ENCODE data around the gene PDE1C. TPM values are rescaled to one million over a fixed set of nuclear protein-coding genes. Genes with fewer than 3 reads are reported as not detected.

Gene PDE1C
- total RNA-seq, 1 donor from 2014 or later: 0.13 TPM

DNA sequence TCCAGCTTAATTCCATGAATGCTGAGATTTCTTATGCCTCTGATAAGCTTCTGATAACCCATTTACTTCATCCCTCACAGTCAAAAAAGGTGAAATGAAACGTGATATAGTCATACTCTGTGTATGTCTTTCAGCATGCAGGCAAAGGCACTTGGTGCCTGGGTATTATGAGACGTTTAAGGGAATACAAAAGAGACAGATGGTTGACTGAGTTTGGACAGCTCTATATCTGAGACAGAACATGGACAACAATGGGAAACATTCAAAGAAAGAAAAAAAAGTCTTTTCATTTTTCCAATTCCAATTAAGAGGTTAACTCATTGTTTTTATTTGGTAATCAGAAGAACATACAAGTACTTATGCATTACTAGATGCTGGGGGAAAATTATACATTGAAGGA, 287.0 kb downstream of the PDE1C start:
- DNase-seq (ENCODE audit: low read depth, low spot score): no peak

GRCh38 chr7:31782411-31782991, 287.7 kb downstream of the PDE1C start:
- DNase-seq (ENCODE audit: low read depth, low spot score): peak; percentile 1

- DNase-seq (ENCODE audit: low read depth, low spot score): no peak
These were observed 291.9 kb downstream of the PDE1C start for GRCh38 chr7:31778296-31778695.

DNA sequence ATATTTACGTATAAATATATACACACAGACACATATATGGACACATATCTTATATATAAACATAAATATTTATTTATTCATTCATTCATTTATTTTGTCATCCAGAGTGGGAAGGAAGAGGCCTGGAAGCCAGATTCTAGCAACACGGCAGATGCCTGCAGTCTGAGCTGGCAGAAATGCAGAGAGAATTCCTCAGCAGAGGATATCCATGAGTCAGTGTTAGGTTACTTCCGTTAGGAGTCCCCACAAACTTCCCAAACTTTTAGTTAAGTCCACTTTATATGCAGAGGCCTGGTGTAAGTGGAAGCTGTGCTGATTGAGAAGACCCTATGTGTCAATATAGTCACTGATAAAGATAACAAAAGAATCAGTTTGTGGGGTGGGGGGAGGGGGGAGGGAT, 293.6 kb downstream of the PDE1C start:
- DNase-seq (ENCODE audit: low read depth, low spot score): peak; percentile 17

GRCh38 chr7:31775556-31775955, 294.7 kb downstream of the PDE1C start:
- DNase-seq (ENCODE audit: low read depth, low spot score): no peak

- no peak for DNase-seq (ENCODE audit: low read depth, low spot score)
These were observed 298.0 kb downstream of the PDE1C start for GRCh38 chr7:31772211-31772610.

DNA sequence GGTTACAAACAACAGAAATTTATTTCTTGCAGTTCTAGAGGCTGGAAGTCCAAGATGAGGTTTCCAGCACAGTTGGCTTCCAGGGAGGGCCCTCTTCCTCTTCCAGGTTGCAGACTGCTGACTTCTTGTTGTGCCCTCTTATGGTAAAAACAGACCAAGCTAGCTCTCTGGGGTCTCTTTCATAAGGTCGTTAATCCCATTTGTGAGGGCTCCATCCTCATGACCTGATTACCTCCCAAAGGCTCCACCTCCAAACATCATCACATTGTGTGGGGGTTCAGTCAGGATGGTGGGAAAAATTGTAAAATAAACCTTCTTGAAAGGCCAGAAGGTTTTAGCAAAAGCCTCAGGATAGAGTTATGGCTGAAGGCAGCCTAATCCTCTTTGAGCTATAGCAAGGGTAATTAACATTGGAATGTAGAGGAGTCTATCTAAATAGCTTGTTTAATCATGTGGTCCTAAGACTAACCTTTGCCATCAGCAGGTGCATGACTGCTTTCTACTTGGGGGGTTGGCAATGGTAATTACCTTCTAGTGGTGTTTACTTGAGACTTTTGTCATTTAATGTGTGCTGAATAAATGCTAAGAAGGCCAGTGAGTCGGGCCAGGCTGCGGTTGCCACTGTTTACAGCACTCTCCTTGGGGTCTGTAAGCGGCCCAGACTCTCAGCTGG, 302.4 kb downstream of the PDE1C start:
- DNase-seq (ENCODE audit: low read depth, low spot score): no peak

DNA sequence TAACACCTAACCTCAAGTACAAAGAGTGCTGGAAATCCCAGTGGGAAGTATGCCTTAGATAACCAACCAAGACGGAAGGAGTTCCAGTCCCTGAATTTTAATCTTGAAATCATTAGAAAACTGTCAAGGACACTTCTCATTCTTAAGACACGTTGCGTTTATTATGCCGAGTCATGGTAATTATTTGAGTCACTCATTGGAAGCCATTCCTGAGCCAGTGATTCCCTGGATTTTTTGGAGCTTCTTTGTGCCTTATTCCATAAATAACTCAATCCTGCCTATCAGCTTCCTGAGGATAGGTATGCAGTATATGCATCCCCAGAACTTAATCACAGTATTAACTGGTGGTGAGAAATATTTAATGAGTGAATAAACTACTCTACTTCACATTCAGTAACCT, 305.7 kb downstream of the PDE1C start:
- DNase-seq (ENCODE audit: low read depth, low spot score): no peak

GRCh38 chr7:31763548-31763947, 306.7 kb downstream of the PDE1C start:
- DNase-seq (ENCODE audit: low read depth, low spot score): no peak

GRCh38 chr7:31761646-31762045, 308.6 kb downstream of the PDE1C start:
- DNase-seq (ENCODE audit: low read depth, low spot score): no peak

DNA sequence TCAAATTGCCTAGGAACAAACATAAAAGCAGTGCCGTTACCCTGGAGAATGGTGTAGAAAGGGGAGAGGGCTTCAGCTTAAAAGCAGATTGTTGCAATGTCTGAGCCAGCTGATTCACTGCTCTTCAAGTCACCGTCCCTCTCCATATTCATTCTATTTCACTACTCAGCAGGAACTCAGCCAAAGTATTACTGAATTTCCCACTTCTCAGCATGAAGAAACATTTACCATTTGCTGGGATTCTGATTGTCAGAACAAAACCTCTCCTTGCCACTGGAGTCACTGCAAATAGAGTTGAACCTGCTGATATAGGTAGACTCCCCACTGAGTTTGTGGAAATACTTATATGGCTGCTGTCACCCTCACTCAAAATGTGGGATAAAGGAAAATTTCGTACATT, 311.5 kb downstream of the PDE1C start:
- no peak for DNase-seq (ENCODE audit: low read depth, low spot score)

DNA sequence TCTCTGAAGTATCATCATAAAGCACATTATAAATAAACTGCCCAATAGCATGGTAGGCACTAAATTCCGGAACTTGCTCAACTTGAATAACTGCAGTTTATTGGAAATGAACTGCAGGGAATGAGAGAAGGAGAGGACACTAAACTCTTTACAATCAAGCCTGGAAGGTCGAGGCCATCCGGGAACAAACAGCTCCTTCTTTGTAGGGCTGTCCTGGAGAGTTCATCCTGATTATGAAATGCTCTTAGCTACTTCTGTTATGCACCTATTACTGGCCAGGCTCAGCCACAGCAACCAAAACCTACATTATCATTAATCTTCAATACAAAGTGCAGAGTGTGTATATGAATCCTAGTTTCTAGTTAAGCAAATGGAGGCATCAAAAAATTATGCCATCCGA, 318.5 kb downstream of the PDE1C start:
- DNase-seq (ENCODE audit: low read depth, low spot score): no peak

DNA sequence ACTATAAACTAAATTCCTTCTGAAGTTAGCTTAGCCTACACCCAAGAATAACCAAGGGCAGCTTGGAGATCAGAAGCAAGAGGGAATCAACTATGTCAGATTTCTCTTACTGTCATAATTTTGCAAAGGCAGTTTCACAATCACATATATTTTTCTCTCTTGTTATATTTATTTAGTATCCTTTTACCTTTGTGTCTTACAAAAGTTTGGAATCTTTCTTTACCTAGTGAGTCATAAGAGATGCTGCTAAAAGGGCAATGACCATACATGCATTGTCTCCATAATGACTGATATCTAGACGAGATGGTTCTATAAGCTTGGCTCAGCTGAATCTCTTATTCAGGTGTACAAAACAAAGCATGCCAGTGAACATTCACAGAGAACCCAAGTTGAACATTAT, 322.1 kb downstream of the PDE1C start:
- no peak for DNase-seq (ENCODE audit: low read depth, low spot score)

DNA sequence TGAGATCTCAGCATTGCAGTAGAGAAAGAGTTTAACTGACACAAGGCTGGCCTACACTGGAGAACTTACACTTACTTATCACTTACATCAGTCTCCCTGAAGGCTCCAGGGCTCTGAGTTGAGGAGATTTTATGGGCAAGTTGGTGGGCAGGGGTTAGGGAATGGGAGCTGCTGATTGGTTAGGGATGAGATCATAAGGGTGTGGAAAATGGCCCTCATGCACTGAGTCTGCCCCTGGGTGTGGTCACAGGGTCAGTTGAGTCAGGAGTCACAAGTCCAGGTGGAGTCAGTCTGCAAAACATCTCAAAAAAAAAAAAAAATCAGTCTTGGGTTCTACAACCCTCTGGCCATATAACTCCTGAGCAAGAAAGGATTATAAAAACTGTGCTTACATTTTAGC, 322.7 kb downstream of the PDE1C start:
- no peak for DNase-seq (ENCODE audit: low read depth, low spot score)

DNA sequence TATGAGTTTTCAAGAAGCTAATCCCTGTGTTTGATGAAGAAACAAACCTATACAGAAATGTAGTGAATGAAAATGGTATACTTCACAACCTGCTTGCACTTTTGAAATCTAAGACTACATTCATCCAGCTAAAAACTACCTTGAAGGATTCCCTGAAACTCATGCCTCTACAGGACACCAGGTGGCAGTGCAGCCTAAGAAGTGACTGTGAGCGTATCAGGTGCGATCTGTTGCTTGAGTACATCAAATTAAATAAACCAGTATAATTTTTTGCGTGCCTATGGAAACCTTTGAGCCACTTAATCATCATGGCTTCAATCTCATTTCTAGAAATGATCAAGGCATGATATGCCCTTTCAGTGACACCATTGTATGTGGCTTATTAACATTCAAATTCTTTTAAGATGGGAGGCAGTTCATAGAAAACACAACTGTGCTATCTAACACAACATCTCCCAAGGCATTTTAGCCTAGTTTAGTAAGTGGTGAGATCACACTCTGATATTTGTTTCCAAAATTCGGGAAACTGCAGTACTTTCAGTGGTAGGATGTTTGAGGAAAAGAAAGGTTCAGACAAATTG, 325.8 kb downstream of the PDE1C start:
- DNase-seq (ENCODE audit: low read depth, low spot score): peak; percentile 29

- DNase-seq (ENCODE audit: low read depth, low spot score): no peak
These were observed 328.4 kb downstream of the PDE1C start for GRCh38 chr7:31741852-31742251.

DNA sequence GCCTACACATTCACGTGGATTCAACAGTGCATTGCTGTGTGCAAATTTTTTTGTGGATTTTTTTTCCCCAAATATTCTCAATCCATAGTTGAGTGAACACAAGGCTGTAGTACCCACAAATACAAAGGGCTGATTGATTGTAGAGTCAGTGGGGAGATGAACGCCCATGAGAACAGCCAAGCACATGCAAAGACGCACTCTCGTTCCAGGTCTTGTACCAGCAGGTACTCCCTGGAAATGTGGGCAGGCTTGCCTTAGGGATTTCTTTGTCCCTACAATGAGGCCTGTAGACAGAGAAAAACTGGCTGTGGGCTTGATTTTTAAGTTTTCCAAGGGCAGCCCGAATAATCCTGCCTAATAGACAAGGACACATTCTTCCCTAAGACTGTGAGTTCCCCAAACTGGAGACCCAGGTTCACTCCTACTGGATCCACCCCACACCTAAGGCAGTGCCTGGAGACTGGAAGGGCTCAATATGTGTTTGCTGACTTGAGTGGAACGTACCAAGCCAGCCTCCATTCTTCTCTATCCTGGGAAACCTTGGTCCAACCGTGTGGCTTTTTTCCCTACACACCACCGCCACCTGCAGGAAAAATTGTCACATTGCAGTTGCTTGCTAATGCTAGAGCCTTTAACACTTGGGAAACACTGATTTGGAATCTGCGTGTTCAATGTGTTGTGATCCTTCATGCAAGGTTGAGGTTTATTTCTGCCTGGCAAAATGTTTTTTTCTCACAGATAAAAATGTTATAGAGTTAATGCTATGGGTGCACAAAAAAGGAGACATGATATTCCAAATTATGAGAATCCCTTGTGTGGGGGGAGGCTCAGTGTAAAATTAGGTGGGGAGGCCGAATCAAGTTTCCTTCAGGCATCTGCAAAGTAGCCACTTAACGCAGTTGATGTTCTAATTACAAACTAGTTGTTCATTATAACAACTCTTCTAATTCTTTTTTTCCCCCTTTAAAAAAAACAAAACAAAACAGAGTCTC, 333.9 kb downstream of the PDE1C start:
- DNase-seq (ENCODE audit: low read depth, low spot score): peak; percentile 26

GRCh38 chr7:31734456-31734855, 335.8 kb downstream of the PDE1C start:
- no peak for DNase-seq (ENCODE audit: low read depth, low spot score)

- DNase-seq (ENCODE audit: low read depth, low spot score): no peak
These were observed 340.9 kb downstream of the PDE1C start for GRCh38 chr7:31729195-31729804.

DNA sequence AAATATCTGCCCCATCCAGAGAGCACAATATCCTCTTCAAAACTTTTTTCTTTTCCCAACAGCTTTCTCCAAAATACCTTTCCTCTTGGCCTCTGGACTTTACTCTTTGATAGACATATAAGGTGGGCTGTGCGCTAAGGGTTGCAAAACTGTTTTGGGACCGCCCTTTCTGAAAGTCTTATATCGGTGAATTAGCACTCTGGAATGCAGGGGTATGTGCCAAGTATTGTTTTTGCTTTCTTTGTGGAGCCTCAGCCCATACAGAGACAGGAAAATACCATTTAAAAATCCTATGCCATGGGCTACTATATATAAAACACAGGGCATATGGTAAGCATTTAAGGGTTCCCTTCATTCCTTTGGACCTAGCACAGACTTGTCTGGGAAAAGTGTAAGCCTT, 345.5 kb downstream of the PDE1C start:
- DNase-seq (ENCODE audit: low read depth, low spot score): no peak

GRCh38 chr7:31720366-31720765, 349.8 kb downstream of the PDE1C start:
- no peak for DNase-seq (ENCODE audit: low read depth, low spot score)

DNA sequence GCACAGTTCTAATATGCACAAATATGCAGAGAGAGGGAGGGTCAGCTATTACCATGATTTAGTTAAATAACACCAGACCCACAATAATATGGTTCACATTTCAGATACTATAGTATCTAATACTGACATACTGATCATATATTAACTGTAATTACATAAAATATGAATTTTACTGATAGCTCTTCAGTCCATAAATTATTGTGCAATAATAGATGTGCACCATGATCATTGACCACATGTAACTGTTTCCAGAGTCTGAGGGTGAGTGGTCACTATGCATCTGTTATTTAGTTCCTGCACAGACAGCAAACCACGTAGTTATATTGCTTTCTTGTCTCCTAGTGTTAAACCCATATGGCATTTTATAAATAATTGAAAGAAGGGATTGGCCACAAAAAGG, 353.9 kb downstream of the PDE1C start:
- DNase-seq (ENCODE audit: low read depth, low spot score): no peak
